HK-2 (cell line): ENCODE data around the gene LUZP1.

Experiments
- DNase-seq: peaks from one replicate; pipeline ENCODE4 v3.0.0-alpha.2; 2018; ENCODE audit not compliant: unreplicated experiment

Gene LUZP1

GRCh38 chr1:23084880-23085279 is 83.8 kb downstream of the LUZP1 start:
- no peak for DNase-seq

- no peak for DNase-seq
These were observed 84.8 kb downstream of the LUZP1 start for GRCh38 chr1:23083714-23084480.

GRCh38 chr1:23081376-23081775 is 87.3 kb downstream of the LUZP1 start:
- no peak for DNase-seq

- no peak for DNase-seq
These were observed 87.8 kb downstream of the LUZP1 start for GRCh38 chr1:23080885-23081284.

GRCh38 chr1:23079025-23079424 is 89.6 kb downstream of the LUZP1 start:
- DNase-seq: no peak

- no peak for DNase-seq
These were observed 94.6 kb downstream of the LUZP1 start for GRCh38 chr1:23074012-23074411.

GRCh38 chr1:23069675-23070074 is 99.0 kb downstream of the LUZP1 start:
- no peak for DNase-seq

- DNase-seq: no peak
These were observed 99.5 kb downstream of the LUZP1 start for GRCh38 chr1:23069149-23069548.

- no peak for DNase-seq
These were observed 102.6 kb downstream of the LUZP1 start for GRCh38 chr1:23066075-23066474.

GRCh38 chr1:23065385-23065784 is 103.3 kb downstream of the LUZP1 start:
- no peak for DNase-seq

- DNase-seq: no peak
These were observed 106.4 kb downstream of the LUZP1 start for GRCh38 chr1:23062271-23062670.

GRCh38 chr1:23057301-23057700 is 111.4 kb downstream of the LUZP1 start:
- DNase-seq: no peak

- DNase-seq: no peak
These were observed 117.3 kb downstream of the LUZP1 start for GRCh38 chr1:23051290-23051909.

GRCh38 chr1:23050201-23050600 is 118.5 kb downstream of the LUZP1 start:
- no peak for DNase-seq

- DNase-seq: no peak
These were observed 124.6 kb downstream of the LUZP1 start for GRCh38 chr1:23044035-23044434.

- DNase-seq: no peak
These were observed 128.1 kb downstream of the LUZP1 start for GRCh38 chr1:23040509-23040908.

- DNase-seq: no peak
These were observed 129.3 kb downstream of the LUZP1 start for GRCh38 chr1:23039308-23039826.

- no peak for DNase-seq
These were observed 131.4 kb downstream of the LUZP1 start for GRCh38 chr1:23037081-23037740.

GRCh38 chr1:23035823-23036452 is 132.7 kb downstream of the LUZP1 start:
- DNase-seq: no peak
